K562 (cell line): ENCODE measurements around the gene CYTH4.

Experiments used
- BMI1 ChIP-seq: fragments of 150-350 bp; IDR thresholded peaks from 2 replicates; pipeline ENCODE4 v1.6.1; 2014; ENCODE audit warnings: low read length
- HNRNPL ChIP-seq: fragments of 200-400 bp; formaldehyde crosslinking; IDR thresholded peaks from 2 replicates; pipeline ENCODE4 v1.6.1; 2017; ENCODE audit warnings: low read depth, mild to moderate bottlenecking, low read length
- POLR2AphosphoS2 ChIP-seq: IDR thresholded peaks from 2 replicates; pipeline ENCODE4 v1.6.1; 2012; ENCODE audit warnings: low read length, improper control_type of control experiment
- POLR2AphosphoS5 ChIP-seq: IDR thresholded peaks from 2 replicates; pipeline ENCODE4 v1.6.1; 2011; ENCODE audit warnings: mild to moderate bottlenecking, low read depth, low read length, moderate library complexity; ENCODE audit not compliant: control insufficient read depth, insufficient read depth
- RFX5 ChIP-seq: IDR thresholded peaks from 2 replicates; pipeline ENCODE4 v1.6.1; 2011; ENCODE audit warnings: low read depth, mild to moderate bottlenecking, improper control_type of control experiment, low read length
- SNIP1 ChIP-seq: fragments of 450-650 bp; IDR thresholded peaks from 2 replicates; pipeline ENCODE4 v1.7.1; 2017; ENCODE audit warnings: low read depth, mild to moderate bottlenecking
- ZBTB8A ChIP-seq: fragments of 450-650 bp; IDR thresholded peaks from 2 replicates; pipeline ENCODE4 v1.6.1; 2018; ENCODE audit warnings: mild to moderate bottlenecking, moderate library complexity; ENCODE audit not compliant: partially characterized antibody
- ZEB2 ChIP-seq: fragments of 450-650 bp; IDR thresholded peaks from 2 replicates; pipeline ENCODE4 v1.6.1; 2016
- ZNF76 ChIP-seq: fragments of 250-450 bp; sonication (Bioruptor Pico); IDR thresholded peaks from 2 replicates; pipeline ENCODE4 v1.4.0; 2020; ENCODE audit warnings: mild to moderate bottlenecking, moderate library complexity, borderline replicate concordance
- ZZZ3 ChIP-seq: fragments of 450-650 bp; IDR thresholded peaks from 2 replicates; pipeline ENCODE4 v1.6.1; 2016; ENCODE audit warnings: antibody characterized with exemption, mild to moderate bottlenecking, moderate library complexity
- TF ChIP-seq, protein P1 (sequence below): sonication (generic); formaldehyde crosslinking; IDR thresholded peaks from 2 replicates; pipeline ENCODE4 v1.8.1; 2023; ENCODE audit warnings: mild to moderate bottlenecking, missing genetic modification reagents
- TF ChIP-seq, protein P2 (sequence below), 3 experiments: IDR thresholded peaks in 2 of 3; conservative IDR thresholded peaks in 1 of 3; 2 replicates each; pipeline ENCODE4 v1.5.1; 2011 to 2012; ENCODE audit warnings: low read length in 3 of 3, mild to moderate bottlenecking in 3 of 3, control low read depth in 2 of 3, improper control_type of control experiment in 1 of 3, inconsistent platforms in 1 of 3, low read depth in 1 of 3, mixed read lengths in 1 of 3, moderate library complexity in 1 of 3; ENCODE audit not compliant: insufficient read depth in 2 of 3
- TF ChIP-seq, protein P3 (sequence below): IDR thresholded peaks from 2 replicates; pipeline ENCODE4 v1.6.1; 2012; ENCODE audit warnings: low read depth, low read length, improper control_type of control experiment, borderline replicate concordance

DNA sequence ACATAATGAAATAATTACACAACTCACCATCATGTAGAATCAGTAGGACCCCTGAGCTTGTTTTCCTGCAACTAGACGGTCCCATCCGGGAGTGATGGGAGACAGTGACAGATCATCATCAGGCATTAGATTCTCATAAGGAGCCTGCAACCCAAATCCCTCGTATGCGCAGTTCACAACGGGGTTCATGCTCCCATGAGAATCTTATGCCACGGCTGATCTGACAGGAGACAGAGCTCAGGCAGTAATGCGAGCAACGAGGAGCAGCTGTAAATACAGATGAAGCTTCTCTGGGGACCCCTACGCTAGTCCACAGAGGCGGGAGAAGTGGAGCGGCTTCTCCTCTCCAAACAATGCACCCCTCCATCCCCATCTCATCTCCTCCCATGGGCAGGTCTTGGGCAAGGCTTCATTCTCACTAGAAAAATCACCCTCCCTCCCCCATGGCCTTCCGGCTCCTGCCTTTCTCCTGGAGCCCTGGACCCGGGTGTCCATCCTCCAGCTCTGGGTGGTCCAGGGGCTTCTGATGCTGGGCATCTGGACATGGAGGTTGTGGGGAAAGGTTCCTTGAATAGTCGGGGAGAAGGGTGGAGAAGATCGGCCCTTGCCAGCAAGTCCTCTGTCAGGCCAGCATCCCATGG, 22.0 kb upstream of the CYTH4 start:
- TF ChIP-seq, protein P1, sequence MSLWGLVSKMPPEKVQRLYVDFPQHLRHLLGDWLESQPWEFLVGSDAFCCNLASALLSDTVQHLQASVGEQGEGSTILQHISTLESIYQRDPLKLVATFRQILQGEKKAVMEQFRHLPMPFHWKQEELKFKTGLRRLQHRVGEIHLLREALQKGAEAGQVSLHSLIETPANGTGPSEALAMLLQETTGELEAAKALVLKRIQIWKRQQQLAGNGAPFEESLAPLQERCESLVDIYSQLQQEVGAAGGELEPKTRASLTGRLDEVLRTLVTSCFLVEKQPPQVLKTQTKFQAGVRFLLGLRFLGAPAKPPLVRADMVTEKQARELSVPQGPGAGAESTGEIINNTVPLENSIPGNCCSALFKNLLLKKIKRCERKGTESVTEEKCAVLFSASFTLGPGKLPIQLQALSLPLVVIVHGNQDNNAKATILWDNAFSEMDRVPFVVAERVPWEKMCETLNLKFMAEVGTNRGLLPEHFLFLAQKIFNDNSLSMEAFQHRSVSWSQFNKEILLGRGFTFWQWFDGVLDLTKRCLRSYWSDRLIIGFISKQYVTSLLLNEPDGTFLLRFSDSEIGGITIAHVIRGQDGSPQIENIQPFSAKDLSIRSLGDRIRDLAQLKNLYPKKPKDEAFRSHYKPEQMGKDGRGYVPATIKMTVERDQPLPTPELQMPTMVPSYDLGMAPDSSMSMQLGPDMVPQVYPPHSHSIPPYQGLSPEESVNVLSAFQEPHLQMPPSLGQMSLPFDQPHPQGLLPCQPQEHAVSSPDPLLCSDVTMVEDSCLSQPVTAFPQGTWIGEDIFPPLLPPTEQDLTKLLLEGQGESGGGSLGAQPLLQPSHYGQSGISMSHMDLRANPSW (CRISPR knock-in tag) = no peak
- TF ChIP-seq, protein P2, sequence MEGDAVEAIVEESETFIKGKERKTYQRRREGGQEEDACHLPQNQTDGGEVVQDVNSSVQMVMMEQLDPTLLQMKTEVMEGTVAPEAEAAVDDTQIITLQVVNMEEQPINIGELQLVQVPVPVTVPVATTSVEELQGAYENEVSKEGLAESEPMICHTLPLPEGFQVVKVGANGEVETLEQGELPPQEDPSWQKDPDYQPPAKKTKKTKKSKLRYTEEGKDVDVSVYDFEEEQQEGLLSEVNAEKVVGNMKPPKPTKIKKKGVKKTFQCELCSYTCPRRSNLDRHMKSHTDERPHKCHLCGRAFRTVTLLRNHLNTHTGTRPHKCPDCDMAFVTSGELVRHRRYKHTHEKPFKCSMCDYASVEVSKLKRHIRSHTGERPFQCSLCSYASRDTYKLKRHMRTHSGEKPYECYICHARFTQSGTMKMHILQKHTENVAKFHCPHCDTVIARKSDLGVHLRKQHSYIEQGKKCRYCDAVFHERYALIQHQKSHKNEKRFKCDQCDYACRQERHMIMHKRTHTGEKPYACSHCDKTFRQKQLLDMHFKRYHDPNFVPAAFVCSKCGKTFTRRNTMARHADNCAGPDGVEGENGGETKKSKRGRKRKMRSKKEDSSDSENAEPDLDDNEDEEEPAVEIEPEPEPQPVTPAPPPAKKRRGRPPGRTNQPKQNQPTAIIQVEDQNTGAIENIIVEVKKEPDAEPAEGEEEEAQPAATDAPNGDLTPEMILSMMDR (IDR thresholded peaks at IDR 0.05 in 2 of 3, conservative IDR thresholded peaks at IDR 0.05 in 1 of 3; ENCODE audit: insufficient read depth in 2 of 3, low read depth in 1 of 3, low read length in 3 of 3) = no peak
- TF ChIP-seq ZNF76 (CRISPR knock-in tag) (no peak), RFX5 (no peak), ZBTB8A (no peak), POLR2AphosphoS2 (no peak), ZEB2 (no peak), POLR2AphosphoS5 (no peak), BMI1 (no peak), ZZZ3 (no peak), HNRNPL (no peak), SNIP1 (no peak)
- TF ChIP-seq, protein P3, sequence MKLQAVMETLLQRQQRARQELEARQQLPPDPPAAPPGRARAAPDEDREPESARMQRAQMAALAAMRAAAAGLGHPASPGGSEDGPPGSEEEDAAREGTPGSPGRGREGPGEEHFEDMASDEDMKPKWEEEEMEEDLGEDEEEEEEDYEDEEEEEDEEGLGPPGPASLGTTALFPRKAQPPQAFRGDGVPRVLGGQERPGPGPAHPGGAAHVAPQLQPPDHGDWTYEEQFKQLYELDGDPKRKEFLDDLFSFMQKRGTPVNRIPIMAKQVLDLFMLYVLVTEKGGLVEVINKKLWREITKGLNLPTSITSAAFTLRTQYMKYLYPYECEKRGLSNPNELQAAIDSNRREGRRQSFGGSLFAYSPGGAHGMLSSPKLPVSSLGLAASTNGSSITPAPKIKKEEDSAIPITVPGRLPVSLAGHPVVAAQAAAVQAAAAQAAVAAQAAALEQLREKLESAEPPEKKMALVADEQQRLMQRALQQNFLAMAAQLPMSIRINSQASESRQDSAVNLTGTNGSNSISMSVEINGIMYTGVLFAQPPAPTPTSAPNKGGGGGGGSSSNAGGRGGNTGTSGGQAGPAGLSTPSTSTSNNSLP = no peak
